ENCODE results near the gene FHIT.

Gene FHIT

GRCh38 chr3:59882746-59883145 is 1368.5 kb downstream of the FHIT start:
- DNase-seq (ENCODE audit: low read depth in 2 of 2) = no peak

- DNase-seq (ENCODE audit: low read depth in 2 of 2) = no peak
Observed at GRCh38 chr3:59880717-59881116, 1370.5 kb downstream of the FHIT start.

GRCh38 chr3:59879031-59879581 is 1372.1 kb downstream of the FHIT start:
- DNase-seq (ENCODE audit: low read depth in 2 of 2) = no peak

GRCh38 chr3:59878038-59878427 is 1373.2 kb downstream of the FHIT start:
- DNase-seq (ENCODE audit: low read depth in 2 of 2) = peak; percentile 26 to 35

GRCh38 chr3:59877263-59878037 is 1373.8 kb downstream of the FHIT start:
- peak in 1 of 2 experiments; percentile 22 for DNase-seq (ENCODE audit: low read depth in 2 of 2)

GRCh38 chr3:59876533-59877062 is 1374.7 kb downstream of the FHIT start:
- no peak for DNase-seq (ENCODE audit: low read depth in 2 of 2)

- DNase-seq (ENCODE audit: low read depth in 2 of 2) = no peak
Observed at GRCh38 chr3:59873576-59874230, 1377.5 kb downstream of the FHIT start.

- DNase-seq (ENCODE audit: low read depth in 2 of 2) = no peak
Observed at GRCh38 chr3:59872128-59872527, 1379.1 kb downstream of the FHIT start.

- no peak for DNase-seq (ENCODE audit: low read depth in 2 of 2)
Observed at GRCh38 chr3:59867185-59868002, 1383.9 kb downstream of the FHIT start.

- DNase-seq (ENCODE audit: low read depth in 2 of 2) = no peak
Observed at GRCh38 chr3:59866076-59866475, 1385.2 kb downstream of the FHIT start.

- DNase-seq (ENCODE audit: low read depth in 2 of 2) = no peak
Observed at GRCh38 chr3:59865351-59865750, 1385.9 kb downstream of the FHIT start.

GRCh38 chr3:59862686-59863085 is 1388.6 kb downstream of the FHIT start:
- no peak for DNase-seq (ENCODE audit: low read depth in 2 of 2)

- DNase-seq (ENCODE audit: low read depth in 2 of 2) = peak; percentile 37 to 43
Observed at GRCh38 chr3:59857589-59858346, 1393.5 kb downstream of the FHIT start.

- no peak for DNase-seq (ENCODE audit: low read depth in 2 of 2)
Observed at GRCh38 chr3:59856934-59857460, 1394.3 kb downstream of the FHIT start.

- no peak for DNase-seq (ENCODE audit: low read depth in 2 of 2)
Observed at GRCh38 chr3:59854061-59854709, 1397.1 kb downstream of the FHIT start.

GRCh38 chr3:59850417-59850816 is 1400.8 kb downstream of the FHIT start:
- DNase-seq (ENCODE audit: low read depth in 2 of 2) = no peak

GRCh38 chr3:59845386-59845785 is 1405.9 kb downstream of the FHIT start:
- DNase-seq (ENCODE audit: low read depth in 2 of 2) = no peak

GRCh38 chr3:59843821-59844220 is 1407.4 kb downstream of the FHIT start:
- DNase-seq (ENCODE audit: low read depth in 2 of 2) = no peak

- DNase-seq (ENCODE audit: low read depth in 2 of 2) = no peak
Observed at GRCh38 chr3:59839810-59840515, 1411.3 kb downstream of the FHIT start.

- peak; percentile 50 to 59 for DNase-seq (ENCODE audit: low read depth in 2 of 2)
Observed at GRCh38 chr3:59839283-59839682, 1412.0 kb downstream of the FHIT start.

All from fibroblast of skin of left biceps (primary cell).